ENCODE measurements around the gene RHOJ.
A peak's percentile ranks its signal among the peaks of the same experiment; 100 is the strongest.

Gene RHOJ

DNA sequence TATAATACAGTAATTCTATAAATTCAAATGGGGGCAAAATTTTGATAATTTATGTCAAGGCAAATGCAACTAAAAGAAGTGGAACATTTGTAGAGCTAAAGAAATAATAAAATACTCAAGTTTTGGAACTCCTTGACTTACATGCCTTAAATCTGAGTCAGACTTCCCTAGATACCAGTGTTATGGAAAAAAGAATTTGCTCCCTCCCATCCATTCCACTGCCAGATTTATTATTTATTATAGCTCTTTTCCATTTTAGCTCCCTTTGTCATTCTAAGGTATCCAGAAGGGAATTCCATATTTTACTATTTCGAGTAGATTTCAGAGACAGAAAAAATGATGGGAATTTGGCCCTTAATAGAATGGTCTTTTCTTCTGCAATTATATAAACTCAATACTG, 44.0 kb downstream of the RHOJ start:
- H3K4me3 ChIP-seq (ENCODE audit: low read length), result no peak overlapping the region
- TF ChIP-seq, protein P1, sequence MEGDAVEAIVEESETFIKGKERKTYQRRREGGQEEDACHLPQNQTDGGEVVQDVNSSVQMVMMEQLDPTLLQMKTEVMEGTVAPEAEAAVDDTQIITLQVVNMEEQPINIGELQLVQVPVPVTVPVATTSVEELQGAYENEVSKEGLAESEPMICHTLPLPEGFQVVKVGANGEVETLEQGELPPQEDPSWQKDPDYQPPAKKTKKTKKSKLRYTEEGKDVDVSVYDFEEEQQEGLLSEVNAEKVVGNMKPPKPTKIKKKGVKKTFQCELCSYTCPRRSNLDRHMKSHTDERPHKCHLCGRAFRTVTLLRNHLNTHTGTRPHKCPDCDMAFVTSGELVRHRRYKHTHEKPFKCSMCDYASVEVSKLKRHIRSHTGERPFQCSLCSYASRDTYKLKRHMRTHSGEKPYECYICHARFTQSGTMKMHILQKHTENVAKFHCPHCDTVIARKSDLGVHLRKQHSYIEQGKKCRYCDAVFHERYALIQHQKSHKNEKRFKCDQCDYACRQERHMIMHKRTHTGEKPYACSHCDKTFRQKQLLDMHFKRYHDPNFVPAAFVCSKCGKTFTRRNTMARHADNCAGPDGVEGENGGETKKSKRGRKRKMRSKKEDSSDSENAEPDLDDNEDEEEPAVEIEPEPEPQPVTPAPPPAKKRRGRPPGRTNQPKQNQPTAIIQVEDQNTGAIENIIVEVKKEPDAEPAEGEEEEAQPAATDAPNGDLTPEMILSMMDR (IDR thresholded peaks at IDR 0.05; ENCODE audit: insufficient read depth, low read depth, low read length, missing control alignments), result no peak
- no peak for DNase-seq (ENCODE audit: low read depth)

DNA sequence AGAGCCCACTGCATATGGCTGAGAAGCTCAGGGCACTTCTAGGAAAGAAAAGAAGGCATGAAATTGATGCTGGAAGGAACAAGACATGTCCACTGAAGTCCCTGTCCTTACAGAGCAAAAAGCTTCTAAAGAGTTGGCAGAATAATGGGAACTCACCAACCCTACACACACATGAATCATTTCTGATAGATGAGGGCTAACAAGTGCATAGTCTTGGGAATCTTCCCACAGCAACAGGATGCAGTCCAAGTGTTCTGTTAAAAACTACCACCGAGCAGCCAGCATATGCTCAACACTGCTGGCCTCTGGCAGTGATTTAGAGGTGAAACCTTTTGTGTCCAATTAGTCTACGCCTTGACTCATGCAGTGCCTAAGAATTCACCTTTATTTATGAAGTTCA, 44.8 kb downstream of the RHOJ start:
- TF ChIP-seq, protein P1 (IDR thresholded peaks at IDR 0.05; ENCODE audit: insufficient read depth, low read depth, low read length, missing control alignments), result no peak
- DNase-seq (ENCODE audit: low read depth), result no peak
- H3K4me3 ChIP-seq (ENCODE audit: low read length), result no peak overlapping the region

DNA sequence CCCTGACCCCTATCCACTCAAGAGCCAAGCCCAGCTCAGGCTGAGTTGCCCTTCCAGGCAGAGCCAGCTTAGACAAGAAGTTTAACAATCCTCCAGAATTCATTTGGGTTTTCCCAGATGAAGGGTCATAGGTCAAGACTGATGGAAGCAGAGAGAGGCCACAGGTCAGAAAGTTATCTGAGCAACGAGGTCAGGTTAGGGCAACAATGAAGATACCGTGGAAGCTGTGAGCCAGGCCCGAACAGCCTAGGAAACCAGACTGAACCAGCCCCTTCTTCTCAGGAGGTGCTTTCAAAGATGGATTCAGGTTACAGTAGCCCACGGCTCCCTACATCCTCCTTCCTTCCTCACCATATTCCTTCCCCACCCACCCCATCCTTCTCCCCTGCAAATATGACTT, 53.1 kb downstream of the RHOJ start:
- H3K4me3 ChIP-seq (ENCODE audit: low read length), result no peak overlapping the region
- no peak for DNase-seq (ENCODE audit: low read depth)
- TF ChIP-seq, protein P1 (IDR thresholded peaks at IDR 0.05; ENCODE audit: insufficient read depth, low read depth, low read length, missing control alignments), result no peak

DNA sequence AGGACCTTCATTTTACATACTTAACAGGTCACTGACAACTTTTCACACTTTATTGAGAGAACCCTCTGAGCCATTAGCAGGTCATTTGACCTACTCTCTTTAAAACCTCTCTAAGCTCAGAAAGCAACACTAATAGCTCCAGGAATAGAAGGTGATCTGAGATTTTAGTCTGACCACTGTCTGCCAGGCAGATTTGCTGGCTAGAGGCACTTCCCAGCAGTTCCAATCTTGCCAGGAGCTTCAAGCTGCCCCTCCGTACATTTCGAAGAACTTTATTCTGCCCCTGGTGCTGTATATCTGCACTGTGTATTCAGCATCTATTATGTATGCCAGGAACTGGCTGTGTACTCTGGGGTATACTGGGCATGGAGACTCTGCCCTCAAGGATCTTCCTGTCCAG, 58.2 kb downstream of the RHOJ start:
- TF ChIP-seq, protein P1 (IDR thresholded peaks at IDR 0.05; ENCODE audit: insufficient read depth, low read depth, low read length, missing control alignments), result no peak
- no peak overlapping the region for H3K4me3 ChIP-seq (ENCODE audit: low read length)
- no peak for DNase-seq (ENCODE audit: low read depth)

DNA sequence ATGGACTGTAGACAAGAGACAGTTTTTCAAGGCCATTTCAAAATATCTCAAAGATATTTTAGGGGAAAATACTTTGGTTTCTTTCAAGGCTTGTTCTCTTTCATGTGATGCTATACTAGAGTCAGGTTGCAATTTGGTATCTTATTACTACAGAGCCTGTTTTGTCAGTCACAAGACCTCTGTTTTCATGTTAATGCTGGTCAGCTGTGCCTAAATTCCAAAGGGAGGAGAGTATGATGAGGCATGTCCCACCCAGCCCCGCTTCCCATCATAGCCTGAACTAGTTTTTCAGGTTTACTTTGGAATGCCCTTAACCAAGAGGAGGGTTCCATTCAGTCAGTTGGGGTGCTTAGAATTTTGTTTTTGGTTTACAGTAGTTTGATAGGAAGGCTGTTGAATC, 61.9 kb downstream of the RHOJ start:
- TF ChIP-seq, protein P1 (IDR thresholded peaks at IDR 0.05; ENCODE audit: insufficient read depth, low read depth, low read length, missing control alignments), result no peak
- H3K4me3 ChIP-seq (ENCODE audit: low read length), result no peak overlapping the region
- DNase-seq (ENCODE audit: low read depth), result peak; percentile 91

DNA sequence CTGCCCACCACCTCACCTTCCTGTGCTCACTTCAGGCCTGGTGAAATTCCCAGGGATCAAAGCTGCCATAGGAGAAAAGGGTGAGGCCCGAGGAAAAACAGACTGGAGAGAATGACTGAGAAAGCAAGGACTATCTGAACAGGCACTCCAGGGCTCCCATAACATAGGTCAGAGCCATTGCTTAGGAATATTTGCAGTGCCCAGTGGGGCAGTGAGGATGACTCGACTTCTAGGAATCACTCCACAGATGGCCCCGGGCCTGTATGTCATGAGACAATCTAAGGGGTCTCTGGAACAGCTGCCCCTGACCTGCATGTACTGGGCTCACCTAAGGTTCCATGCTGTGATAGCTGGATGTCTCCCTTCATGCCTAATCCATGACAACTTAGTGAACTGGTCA, 62.9 kb downstream of the RHOJ start:
- TF ChIP-seq, protein P1 (IDR thresholded peaks at IDR 0.05; ENCODE audit: insufficient read depth, low read depth, low read length, missing control alignments), result no peak
- no peak for DNase-seq (ENCODE audit: low read depth)
- no peak overlapping the region for H3K4me3 ChIP-seq (ENCODE audit: low read length)

DNA sequence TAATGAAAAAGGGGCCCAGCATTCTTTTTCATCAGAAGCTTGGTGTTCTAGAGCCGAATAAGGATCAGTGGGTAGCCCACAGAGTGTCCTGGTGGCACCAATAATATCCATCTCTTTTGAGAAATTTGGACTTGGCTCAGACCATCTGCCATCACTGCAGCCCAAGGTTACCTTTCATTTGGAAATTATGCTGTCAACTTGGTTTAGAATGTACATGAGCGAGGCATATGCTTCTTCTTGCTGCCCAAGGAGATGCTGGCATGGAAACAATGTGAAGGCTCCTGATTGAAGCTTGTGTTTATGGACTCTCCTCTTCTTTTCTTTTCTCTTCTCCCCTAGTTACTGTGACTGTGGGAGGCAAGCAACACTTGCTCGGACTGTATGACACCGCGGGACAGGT, 64.5 kb downstream of the RHOJ start:
- TF ChIP-seq, protein P1 (IDR thresholded peaks at IDR 0.05; ENCODE audit: insufficient read depth, low read depth, low read length, missing control alignments), result no peak
- H3K4me3 ChIP-seq (ENCODE audit: low read length), result no peak overlapping the region
- DNase-seq (ENCODE audit: low read depth), result no peak

All from epithelial cell of esophagus (primary cell).